HepG2 (cell line): Measurements from ENCODE around the gene LURAP1L. TPM values are rescaled to one million over a fixed set of nuclear protein-coding genes. Genes with fewer than 3 reads are reported as not detected.
A peak's percentile ranks its signal among the peaks of the same experiment; 100 is the strongest.

Experiments
- ATF3 ChIP-seq: sonication (generic); formaldehyde crosslinking; IDR thresholded peaks from 2 replicates; pipeline ENCODE4 v1.4.0; 2020; ENCODE audit warnings: missing genetic modification reagents
- EP300 ChIP-seq, 3 experiments: sonication (generic) in 1 of 3; formaldehyde crosslinking in 1 of 3; IDR thresholded peaks; 2 replicates each; pipeline versions ENCODE4 v1.5.1 to v1.6.1; 2011 to 2020; ENCODE audit warnings: low read depth in 2 of 3, low read length in 2 of 3, borderline replicate concordance in 1 of 3, improper control_type of control experiment in 1 of 3, mild to moderate bottlenecking in 1 of 3, missing genetic modification reagents in 1 of 3, moderate library complexity in 1 of 3
- FOXO1 ChIP-seq: sonication (generic); formaldehyde crosslinking; IDR thresholded peaks from 2 replicates; pipeline ENCODE4 v1.4.0; 2020; ENCODE audit warnings: missing genetic modification reagents
- KDM3A ChIP-seq: IDR thresholded peaks from 2 replicates; pipeline ENCODE4 v1.6.1; 2018; ENCODE audit warnings: low read depth, missing compliant biosample characterization
- RARA ChIP-seq: IDR thresholded peaks from 2 replicates; pipeline ENCODE4 v1.6.1; 2016; ENCODE audit warnings: missing genetic modification reagents, missing compliant biosample characterization
- SPEN ChIP-seq: sonication (generic); formaldehyde crosslinking; IDR thresholded peaks from 2 replicates; pipeline ENCODE4 v1.5.1; 2020; ENCODE audit warnings: low read depth, mild to moderate bottlenecking, missing genetic modification reagents
- THRA ChIP-seq: sonication (generic); formaldehyde crosslinking; IDR thresholded peaks from 2 replicates; pipeline ENCODE4 v1.4.0; 2020; ENCODE audit warnings: missing genetic modification reagents, borderline replicate concordance
- ZNF407 ChIP-seq: sonication (generic); formaldehyde crosslinking; IDR thresholded peaks from one replicate; pipeline ENCODE4 v1.5.1; 2020; ENCODE audit warnings: mild to moderate bottlenecking, missing genetic modification reagents; ENCODE audit errors: not compliant biosample characterization
- polyA plus RNA-seq, 8 experiments: library from polyadenylated mRNA; depleted of rRNA in 3 of 8; stranded (reverse) in 7 of 8; unstranded in 1 of 8; fragments of >200 nt; fragmentation: Illumina TruSeq in 4 of 8; extraction: Trizol in 4 of 8; gene quantifications; 2 replicates each; pipeline versions ENCODE4 v1.2.1 to v1.2.3, GENCODE V29; 2011 to 2016; ENCODE audit warnings: low read depth in 4 of 8, missing spikeins in 1 of 8, mixed read lengths in 1 of 8; ENCODE audit not compliant: insufficient read depth in 1 of 8
- total RNA-seq, 5 experiments: library from RNA; depleted of rRNA; stranded (reverse); fragments of >200 nt; fragmentation: Illumina TruSeq; extraction: Trizol; gene quantifications; 2 replicates each; pipeline ENCODE4 v1.2.3, GENCODE V29; 2016; ENCODE audit warnings: low read depth in 1 of 5

Gene LURAP1L
- total and polyA plus RNA-seq, 2 of the 13 experiments (the other 11 are each of a cell fraction or from before 2014, with no cell fraction given), result 6.7 to 16.6 TPM

GRCh38 chr9:12817702-12818101 lies 42.9 kb downstream of the LURAP1L start (continued):
- TF ChIP-seq ZNF407 (no peak), KDM3A (0 out of 2 replicates have a peak, but pooled peaks have one; percentile 30), THRA (0 out of 2 replicates have a peak, but pooled peaks have one; percentile 10), RARA (CRISPR knock-in tag) (peak; percentile 77), ATF3 (CRISPR knock-in tag) (0 out of 2 replicates have a peak, but pooled peaks have one; percentile 24), EP300 (IDR thresholded peaks at IDR 0.05; ENCODE audit: low read depth in 2 of 2, low read length in 2 of 2) (peak in 1 of 2 experiments; percentile 16; a peak in 1 of 4 replicates), EP300 (CRISPR knock-in tag; IDR thresholded peaks at IDR 0.05; ENCODE audit: borderline replicate concordance) (peak; percentile 30; the same call in 1 of the 2 replicates), FOXO1 (CRISPR knock-in tag) (0 out of 2 replicates have a peak, but pooled peaks have one; percentile 33), SPEN (CRISPR knock-in tag) (peak; percentile 64; the same call in 1 of the 2 replicates)
